HAP-1 (cell line): Measurements from ENCODE around the gene NHERF1.

Source experiments
- DNase-seq, 2 experiments: peaks; one replicate each; pipeline ENCODE4 v3.0.0-alpha.2; 2016 to 2020; ENCODE audit warnings: low spot score in 2 of 2
- H3K27me3 ChIP-seq: fragments of 250-450 bp; sonication (Bioruptor Pico); 2 replicates; pipeline ENCODE4 v1.5.1; 2020; ENCODE audit warnings: low read depth, mild to moderate bottlenecking, moderate library complexity
- H3K36me3 ChIP-seq: fragments of 250-450 bp; sonication (Bioruptor Pico); replicated peaks from 2 replicates; pipeline ENCODE4 v1.5.1; 2020; ENCODE audit warnings: mild to moderate bottlenecking
- H3K4me1 ChIP-seq: fragments of 250-450 bp; sonication (Bioruptor Pico); 2 replicates; pipeline ENCODE4 v1.5.1; 2020; ENCODE audit warnings: mild to moderate bottlenecking
- H3K4me3 ChIP-seq: fragments of 250-450 bp; sonication (Bioruptor Pico); 2 replicates; pipeline ENCODE4 v1.5.1; 2020; ENCODE audit warnings: mild to moderate bottlenecking, moderate library complexity
- H3K9me3 ChIP-seq: fragments of 250-450 bp; sonication (Bioruptor Pico); 2 replicates; pipeline ENCODE4 v1.5.1; 2020; ENCODE audit warnings: mild to moderate bottlenecking, moderate library complexity
- in situ Hi-C: fragments of 300-500 bp; cut with MboI; formaldehyde crosslinking; loops from 3 replicates; pipeline ENCODE4 v1.14.3; 2020; ENCODE audit warnings: low sequenced_read_pairs, inconsistent platforms, mixed read lengths

The NHERF1 gene

DNA sequence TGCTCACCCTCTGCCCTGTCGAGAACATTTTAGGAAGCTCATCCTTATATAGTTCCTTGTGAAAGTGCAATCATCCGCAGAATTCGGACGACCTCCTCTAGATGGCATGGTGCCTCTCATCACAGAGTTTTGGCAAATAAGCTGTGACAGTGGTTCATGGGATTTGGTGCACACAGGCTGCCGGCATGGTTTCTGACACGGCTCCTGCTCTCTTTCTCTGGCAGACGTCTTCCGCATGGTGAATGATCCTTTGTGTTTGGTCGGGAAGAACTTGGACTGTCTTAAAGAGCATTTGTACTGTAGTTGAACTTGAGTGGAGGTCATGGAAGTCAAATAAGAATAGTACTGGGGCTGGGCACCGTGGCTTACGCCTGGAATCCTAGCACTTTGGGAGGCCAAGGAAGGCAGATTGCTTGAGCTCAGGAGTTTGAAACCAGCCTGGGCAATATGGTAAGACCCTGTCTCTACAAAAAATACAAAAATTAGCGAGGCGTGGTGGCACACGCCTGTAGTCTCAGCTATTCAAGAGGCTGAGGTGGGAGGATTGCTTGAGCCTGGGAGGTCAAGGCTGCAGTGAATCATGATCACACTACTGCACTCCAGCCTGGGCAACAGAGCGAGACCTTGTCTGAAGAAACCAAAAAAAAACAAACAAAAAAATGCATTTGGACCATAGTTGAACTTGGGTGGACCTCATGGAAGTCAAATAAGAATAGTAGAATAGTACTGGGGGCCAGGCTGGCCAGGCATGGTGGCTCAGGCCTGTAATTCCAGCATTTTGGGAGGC is 62.5 kb downstream of the NHERF1 start:
- Histone ChIP-seq H3K4me3 (no peak overlapping the region), H3K36me3 (no peaks in the 10 kb centered on the region; the same call in 1 of the 2 replicates), H3K4me1 (no peaks in the 10 kb centered on the region), H3K9me3 (no peaks in the 10 kb centered on the region), H3K27me3 (no peaks in the 10 kb centered on the region)
- in situ Hi-C loops = no loop called here
- DNase-seq = no peak

DNA sequence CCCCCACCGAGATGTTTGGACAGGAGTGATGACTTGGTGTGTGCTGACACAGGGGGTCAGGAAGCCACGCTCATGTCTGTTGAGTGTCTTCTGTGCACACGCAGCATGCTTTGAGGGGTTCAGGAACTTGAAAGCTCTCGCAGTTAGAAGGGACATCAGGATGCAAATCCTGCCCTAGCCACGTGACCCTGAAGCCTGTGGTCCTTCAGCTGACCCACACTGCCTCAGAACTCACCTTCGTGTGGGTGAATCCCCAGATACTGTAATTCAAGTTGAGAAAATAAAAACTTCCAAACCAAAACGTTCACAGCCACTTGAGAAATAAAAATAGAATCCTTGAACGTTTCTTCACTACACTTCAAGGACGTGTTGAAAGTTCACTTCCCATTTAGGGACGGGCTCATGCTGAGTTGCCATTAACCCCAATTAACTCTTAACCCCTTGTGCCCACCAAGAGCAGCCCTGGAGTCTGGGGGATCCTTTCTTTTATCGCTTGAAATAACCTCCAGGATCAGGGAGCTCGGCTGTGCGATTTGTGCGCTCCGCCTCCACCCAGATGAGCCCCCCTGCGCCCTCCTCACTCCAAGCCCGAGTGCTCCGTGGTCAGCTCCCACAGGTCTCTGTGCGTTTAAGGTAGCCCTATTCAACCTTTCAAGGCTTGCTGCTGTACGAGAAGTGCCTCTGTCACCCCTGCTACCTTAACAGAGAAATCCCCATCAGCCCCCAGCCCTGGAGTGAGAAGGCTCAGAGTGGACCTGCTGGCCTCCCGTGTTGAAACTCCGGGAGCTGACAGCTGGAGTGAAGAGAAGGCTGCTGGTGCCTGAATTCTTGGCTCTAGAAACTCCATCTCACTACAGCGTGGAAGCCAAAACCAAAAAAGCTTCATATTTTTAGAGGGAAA is 63.9 kb downstream of the NHERF1 start:
- no peak overlapping the region for H3K4me3 ChIP-seq
- no peaks in the 10 kb centered on the region for H3K4me1 ChIP-seq
- DNase-seq = no peak
- in situ Hi-C loops = no loop called here
- no peaks in the 10 kb centered on the region for H3K9me3 ChIP-seq
- H3K36me3 ChIP-seq = no peaks in the 10 kb centered on the region; the same call in 1 of the 2 replicates
- H3K27me3 ChIP-seq = no peaks in the 10 kb centered on the region

DNA sequence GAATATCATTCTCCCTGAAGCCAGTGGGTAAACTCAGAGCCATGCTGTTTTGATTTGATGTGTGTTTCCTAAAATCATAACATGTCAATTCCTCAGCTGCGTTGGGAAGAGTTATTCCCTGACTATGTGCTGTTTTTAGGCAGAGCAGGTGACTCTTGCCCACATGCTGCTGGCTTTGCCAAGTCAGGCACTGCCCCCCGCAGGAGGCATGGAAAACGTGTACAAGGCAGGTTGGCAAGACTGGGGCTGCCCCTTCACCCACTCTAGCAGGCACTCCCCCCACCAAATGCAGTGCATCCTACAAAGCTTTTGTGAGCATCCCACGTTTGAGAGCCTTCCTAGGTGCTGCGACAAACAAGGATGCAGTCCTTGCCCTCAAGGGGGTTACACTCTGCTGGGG is 66.0 kb downstream of the NHERF1 start:
- Histone ChIP-seq H3K27me3 (no peaks in the 10 kb centered on the region), H3K36me3 (no peaks in the 10 kb centered on the region)

DNA sequence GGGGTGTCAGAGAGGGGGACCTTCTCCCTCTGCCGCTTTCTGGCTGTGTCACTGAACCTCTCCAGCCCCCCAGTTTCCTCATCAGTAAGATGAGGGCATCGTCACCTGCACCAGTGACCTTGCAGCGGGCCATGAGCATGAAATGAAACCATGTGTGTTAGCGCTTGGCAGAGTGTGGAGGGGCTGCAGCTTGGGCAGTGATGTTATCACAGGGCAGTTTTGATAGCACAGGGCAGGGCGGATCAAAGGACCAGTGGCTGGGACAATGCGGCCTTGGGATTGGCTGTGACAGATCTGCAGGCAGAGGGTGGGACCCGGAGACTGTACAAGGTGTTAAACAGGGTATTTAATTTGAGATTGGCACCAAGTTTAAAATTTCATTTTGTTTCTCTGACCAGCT is 66.6 kb downstream of the NHERF1 start:
- in situ Hi-C loops = no loop called here
- Histone ChIP-seq H3K9me3 (no peaks in the 10 kb centered on the region), H3K36me3 (no peaks in the 10 kb centered on the region), H3K4me3 (no peak overlapping the region), H3K4me1 (no peaks in the 10 kb centered on the region), H3K27me3 (no peaks in the 10 kb centered on the region)
- no peak for DNase-seq

More for the DNA sequence above, 66.0 kb downstream of the NHERF1 start:
- Histone ChIP-seq H3K9me3 (no peaks in the 10 kb centered on the region), H3K4me1 (no peaks in the 10 kb centered on the region), H3K4me3 (no peak overlapping the region)
- in situ Hi-C loops = no loop called here
- DNase-seq = no peak

DNA sequence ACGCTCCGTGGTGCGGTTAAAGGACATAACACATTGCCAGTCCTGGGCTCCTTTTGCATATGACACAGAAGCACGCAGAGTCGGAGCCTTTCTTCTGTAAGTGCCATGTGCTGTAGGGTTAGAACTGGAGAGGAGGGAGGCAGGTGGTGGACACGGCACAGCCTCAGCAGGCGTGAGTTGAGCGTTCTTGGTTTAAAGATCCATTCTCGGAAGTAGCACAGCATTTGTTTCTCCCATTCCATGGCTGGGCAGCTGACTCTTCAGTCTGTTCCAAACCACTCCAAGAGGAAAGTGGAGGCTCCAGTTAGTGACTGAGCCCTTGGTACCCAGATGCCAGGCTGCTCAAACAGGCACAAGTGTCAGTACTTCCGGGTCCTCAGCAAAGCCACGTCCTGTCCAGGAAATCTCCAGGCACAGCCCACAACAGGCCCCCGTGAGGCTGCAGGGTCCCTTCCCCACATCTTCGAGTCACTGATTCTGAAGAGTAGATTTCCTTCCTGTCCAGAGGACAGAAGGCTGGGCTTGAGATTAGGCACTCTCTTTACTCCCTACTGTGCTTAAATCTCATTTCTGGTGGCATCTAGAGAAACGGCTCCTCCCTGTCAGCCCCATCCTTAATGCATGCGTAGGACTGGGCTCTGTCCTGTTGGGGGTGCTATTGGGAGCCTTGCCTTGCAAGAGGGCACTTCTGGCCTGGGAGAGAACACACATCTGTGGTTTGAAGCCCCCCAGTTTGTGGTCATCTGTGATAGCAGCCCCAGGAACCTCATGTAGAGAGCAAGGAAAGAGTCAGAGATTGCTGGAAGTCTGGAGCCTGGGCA is 67.3 kb downstream of the NHERF1 start:
- no peaks in the 10 kb centered on the region for H3K4me1 ChIP-seq
- in situ Hi-C loops = no loop called here
- DNase-seq = peak in 1 of 2 experiments; percentile 23
- H3K27me3 ChIP-seq = no peaks in the 10 kb centered on the region
- H3K4me3 ChIP-seq = no peak overlapping the region
- no peaks in the 10 kb centered on the region for H3K36me3 ChIP-seq
- no peaks in the 10 kb centered on the region for H3K9me3 ChIP-seq

DNA sequence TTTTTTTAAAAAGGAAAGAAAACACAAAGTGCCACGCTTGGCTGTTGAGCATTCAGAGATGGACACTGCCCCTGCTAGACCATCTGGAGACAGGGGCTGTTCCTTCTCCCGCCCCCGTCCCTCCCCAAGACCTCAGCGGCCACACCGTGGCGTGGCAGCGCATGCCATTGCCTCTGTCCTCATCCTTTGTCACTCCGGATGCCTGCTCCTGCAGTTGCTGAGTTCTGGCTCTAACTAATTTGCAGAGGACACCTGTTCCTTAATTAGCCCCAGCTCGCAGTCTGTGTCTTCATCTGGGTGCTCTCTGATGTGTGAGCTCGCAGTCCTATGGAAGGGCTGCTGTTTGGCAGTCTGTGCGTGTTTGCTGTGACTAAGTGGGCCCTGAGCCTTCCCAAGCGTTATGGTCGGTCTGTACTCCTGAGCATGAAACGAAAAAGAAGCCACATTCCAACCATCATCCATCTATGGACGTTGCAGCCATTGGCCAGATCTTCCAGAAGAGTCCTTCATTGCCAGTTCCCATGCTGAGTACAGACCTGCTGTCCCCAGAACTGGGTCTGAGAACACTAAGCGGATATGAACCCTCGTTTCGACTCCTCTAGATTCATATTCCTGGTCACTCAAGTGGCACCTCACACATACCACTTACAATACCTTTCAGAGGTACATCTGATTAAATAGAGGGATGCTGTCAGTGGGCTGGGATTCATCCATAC is 68.6 kb downstream of the NHERF1 start:
- no peaks in the 10 kb centered on the region for H3K4me1 ChIP-seq
- in situ Hi-C loops = no loop called here
- no peak for DNase-seq
- H3K9me3 ChIP-seq = no peaks in the 10 kb centered on the region
- no peaks in the 10 kb centered on the region for H3K27me3 ChIP-seq
- H3K36me3 ChIP-seq = no peaks in the 10 kb centered on the region
- no peak overlapping the region for H3K4me3 ChIP-seq

DNA sequence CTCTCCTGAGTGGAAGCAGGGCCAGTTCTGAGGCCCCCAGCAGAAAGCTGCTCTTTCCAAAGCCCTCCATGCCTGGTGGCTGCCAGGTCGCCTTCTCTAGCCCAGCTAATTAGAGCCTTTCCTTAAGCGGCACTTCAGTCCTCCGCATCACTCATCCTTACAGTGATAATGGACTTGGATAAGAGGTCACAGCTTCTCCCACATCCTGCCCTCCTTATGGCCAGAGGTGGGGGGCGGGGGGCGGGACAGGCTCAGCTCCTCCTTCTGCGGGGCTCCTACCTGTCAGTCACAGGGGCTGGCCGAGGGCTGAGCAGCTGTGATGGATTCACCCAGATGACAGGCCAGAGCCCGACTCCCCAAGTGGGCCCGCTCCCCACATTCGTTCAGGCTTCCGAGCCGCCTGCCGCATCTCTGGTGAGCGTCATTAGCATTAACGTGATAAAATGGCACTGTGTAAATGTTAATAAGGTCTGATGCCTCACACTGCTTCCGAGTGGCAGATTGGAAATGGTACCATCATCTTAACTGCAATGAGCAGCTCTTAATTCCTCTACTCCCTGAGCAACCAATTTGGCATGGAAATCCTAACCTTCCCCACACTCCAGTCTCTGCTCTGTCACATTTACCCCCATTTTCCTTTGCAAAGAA is 70.0 kb downstream of the NHERF1 start:
- Histone ChIP-seq H3K9me3 (no peaks in the 10 kb centered on the region), H3K4me1 (no peaks in the 10 kb centered on the region), H3K36me3 (no peaks in the 10 kb centered on the region), H3K4me3 (no peak overlapping the region), H3K27me3 (no peaks in the 10 kb centered on the region)
- no peak for DNase-seq
- in situ Hi-C loops = no loop called here
